Right lobe of liver (tissue), 6 donors: ENCODE data around the gene SNAP23. TPM values are rescaled to one million over a fixed set of nuclear protein-coding genes. Genes with fewer than 3 reads are reported as not detected.

Experiments used
- ATAC-seq, 4 donors: fragments of 200-7000 bp; cut with Tn5 transposase; one replicate each; pipeline ENCODE4 v1.9.1; 2020; ENCODE audit warnings: mild to moderate bottlenecking in 4 of 4, moderate library complexity in 4 of 4
- DNase-seq, 3 donors: peaks; one replicate each; pipeline ENCODE4 v3.0.0-alpha.2; 2020
- H3K27ac ChIP-seq, 3 donors: fragments of 200-600 bp; one replicate each; pipeline ENCODE4 v1.8.0; 2022
- H3K27me3 ChIP-seq, 2 donors: fragments of 200-600 bp; one replicate each; pipeline ENCODE4 v1.8.0; 2022
- H3K36me3 ChIP-seq, 4 donors: fragments of 200-600 bp; sonication (generic) in 1 of 4; one replicate each; pipeline versions ENCODE4 v1.5.1 to v1.8.0; 2017 to 2022; ENCODE audit warnings: control low read depth in 1 of 4
- H3K4me1 ChIP-seq, 4 donors: fragments of 200-600 bp; sonication (generic) in 1 of 4; one replicate each; pipeline versions ENCODE4 v1.5.1 to v1.8.0; 2017 to 2022; ENCODE audit warnings: control low read depth in 1 of 4
- H3K4me3 ChIP-seq, 3 donors: fragments of 200-600 bp; one replicate each; pipeline ENCODE4 v1.8.0; 2022
- H3K9me3 ChIP-seq, 4 donors: fragments of 200-600 bp; sonication (generic) in 1 of 4; one replicate each; pipeline versions ENCODE4 v1.5.1 to v1.8.0; 2017 to 2022; ENCODE audit warnings: control low read depth in 1 of 4
- CTCF ChIP-seq, 4 donors: fragments of 200-600 bp in 3 of 4; fragments of 450-650 bp in 1 of 4; IDR thresholded peaks; one replicate each; pipeline versions ENCODE4 v1.5.1 to v1.8.0; 2016 to 2022; ENCODE audit warnings: antibody characterized with exemption in 4 of 4, mild to moderate bottlenecking in 2 of 4
- POLR2A ChIP-seq: fragments of 450-650 bp; IDR thresholded peaks from one replicate; pipeline ENCODE4 v1.6.1; 2017; ENCODE audit warnings: antibody characterized with exemption, mild to moderate bottlenecking
- WGBS: methylation state at CpG from one replicate; pipeline ENCODE4 v1.1.6; 2018; ENCODE audit warnings: low coverage, low lambda C conversion rate; ENCODE audit not compliant: insufficient coverage; ENCODE audit errors: missing lambda C conversion rate; 5-methylcytosine and 5-hydroxymethylcytosine counted together
- intact Hi-C, 2 donors: fragments of 100-400 bp; cut with DNase I; formaldehyde crosslinking; loops; one replicate each; pipeline versions ENCODE4 v1.11.2 to v1.14.1; 2022
- total RNA-seq, 6 experiments: library from RNA; depleted of rRNA in 2 of 6; stranded (reverse); fragments of >200 nt in 2 of 6; fragmentation: NEBNext Ultra II Directional in 3 of 6; extraction: Animal tissue kit (Norgen Biotek cat#: 25700) in 3 of 6; gene quantifications; one replicate each; pipeline versions ENCODE4 v1.1.0 to v1.2.4, GENCODE V29; 2016 to 2023
- donor health status: DM: no; HTN: yes; CAD: no.
- donor health status: DM: no; HTN: no; CAD: no.
- donor health status: DM: no; HTN: no; CAD: no.
- donor health status: DM: no; HTN: yes; CAD: no.
- donor health status: DM: no; HTN: yes; CAD: no.

Gene SNAP23
- total RNA-seq, 6 experiments from 2014 or later, result 20.7 to 30.9 (median 26.9) TPM

GRCh38 chr15:42453826-42454225 lies 41.6 kb upstream of the SNAP23 start:
- WGBS, result 98% methylated on average over 3 of the region's 3 CpGs
- intact Hi-C loops, result no loop called here

GRCh38 chr15:42456531-42456930 lies 38.9 kb upstream of the SNAP23 start:
- peaks cover 0 to 8% (median 1%) of the 10 kb centered on the region in 4 donors for H3K36me3 ChIP-seq
- ATAC-seq (no peak), DNase-seq (no peak)
- no peaks in the 10 kb centered on the region for H3K9me3 ChIP-seq
- H3K4me3 ChIP-seq, result no peak overlapping the region
- no peaks in the 10 kb centered on the region for H3K27me3 ChIP-seq
- no peak overlapping the region for H3K27ac ChIP-seq
- no peak for TF ChIP-seq CTCF (IDR thresholded peaks at IDR 0.05)
- TF ChIP-seq POLR2A, result no peak
- no peaks in the 10 kb centered on the region for H3K4me1 ChIP-seq
- intact Hi-C loops, result no loop called here

More at GRCh38 chr15:42453826-42454225, 41.6 kb upstream of the SNAP23 start:
- Histone ChIP-seq H3K4me1 (no peaks in the 10 kb centered on the region), H3K27ac (no peak overlapping the region), H3K4me3 (no peak overlapping the region), H3K36me3 (peaks cover 0 to 30% (median 7%) of the 10 kb centered on the region in 4 donors), H3K9me3 (no peaks in the 10 kb centered on the region), H3K27me3 (no peaks in the 10 kb centered on the region)
- ATAC-seq (no peak), DNase-seq (no peak)
- TF ChIP-seq CTCF (IDR thresholded peaks at IDR 0.05), result no peak
- TF ChIP-seq POLR2A, result no peak

- Histone ChIP-seq H3K36me3 (peaks cover 0 to 5% (median 0%) of the 10 kb centered on the region in 4 donors), H3K4me1 (no peaks in the 10 kb centered on the region), H3K27me3 (no peaks in the 10 kb centered on the region), H3K9me3 (no peaks in the 10 kb centered on the region), H3K4me3 (no peak overlapping the region), H3K27ac (peak overlapping the region; percentile 22 to 41 (median 39))
- intact Hi-C loops, result no loop called here
- DNase-seq (no peak), ATAC-seq (no peak)
- no peak for TF ChIP-seq POLR2A
- TF ChIP-seq CTCF (IDR thresholded peaks at IDR 0.05), result no peak
- 62% methylated on average over 3 of the region's 3 CpGs for WGBS
Observed at GRCh38 chr15:42456971-42457370, 38.5 kb upstream of the SNAP23 start.

GRCh38 chr15:42457445-42458442 lies 37.7 kb upstream of the SNAP23 start:
- Histone ChIP-seq H3K4me1 (no peaks in the 10 kb centered on the region), H3K27ac (peak overlapping the region; percentile 24 to 41 (median 39)), H3K36me3 (peaks cover 0 to 5% (median 0%) of the 10 kb centered on the region in 4 donors), H3K27me3 (no peaks in the 10 kb centered on the region), H3K9me3 (no peaks in the 10 kb centered on the region), H3K4me3 (no peak overlapping the region)
- ATAC-seq (peak; percentile 64 to 86 (median 76)), DNase-seq (peak in 1 of 3 donors; percentile 55)
- intact Hi-C loops, result no loop called here
- 73% methylated on average over 8 of the region's 8 CpGs for WGBS
- TF ChIP-seq POLR2A, result no peak

GRCh38 chr15:42461261-42461660 lies 34.2 kb upstream of the SNAP23 start:
- TF ChIP-seq POLR2A, result no peak
- TF ChIP-seq CTCF (IDR thresholded peaks at IDR 0.05), result no peak
- Histone ChIP-seq H3K4me3 (no peak overlapping the region), H3K27me3 (no peaks in the 10 kb centered on the region), H3K27ac (no peak overlapping the region), H3K9me3 (no peaks in the 10 kb centered on the region), H3K36me3 (peaks cover 0 to 16% (median 1%) of the 10 kb centered on the region in 4 donors), H3K4me1 (no peaks in the 10 kb centered on the region)
- intact Hi-C loops, result no loop called here
- DNase-seq (no peak), ATAC-seq (no peak)
- WGBS, result 67% methylated on average over 3 of the region's 3 CpGs
